NCI-H748 (cell line): ENCODE measurements around the gene BMP15.

Experiments used
- DNase-seq: peaks from one replicate; lab custom pipeline; 2025; ENCODE audit not compliant: unreplicated experiment; lab: John Stamatoyannopoulos, UW

Gene BMP15

GRCh38 chrX:50910685-50911176 lies at the start of gene BMP15:
Gene BMP15 (plus strand): TSS chrX:50910735. CDS start chrX:50910784, 49 bp downstream.
- DNase-seq: no peak

DNA sequence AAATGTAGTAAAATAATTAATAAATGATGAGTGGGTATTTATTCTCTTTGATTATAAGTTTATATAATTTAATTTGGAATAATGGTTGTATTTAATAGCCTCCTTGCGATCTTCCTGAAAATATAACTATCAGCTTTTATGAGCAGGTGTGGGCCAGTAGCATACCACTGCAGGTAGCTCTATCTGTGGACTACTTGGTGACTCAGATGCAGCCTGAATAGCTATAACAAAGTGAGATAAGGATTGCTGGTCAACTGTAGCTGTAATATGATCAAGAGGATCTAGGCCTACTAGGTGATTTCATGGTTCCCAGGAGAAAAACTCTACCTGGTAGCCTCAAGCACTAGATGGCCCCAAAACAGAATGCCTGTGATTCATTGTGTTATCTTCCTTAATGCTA lies 47.1 kb upstream of the BMP15 start:
- no peak for DNase-seq

DNA sequence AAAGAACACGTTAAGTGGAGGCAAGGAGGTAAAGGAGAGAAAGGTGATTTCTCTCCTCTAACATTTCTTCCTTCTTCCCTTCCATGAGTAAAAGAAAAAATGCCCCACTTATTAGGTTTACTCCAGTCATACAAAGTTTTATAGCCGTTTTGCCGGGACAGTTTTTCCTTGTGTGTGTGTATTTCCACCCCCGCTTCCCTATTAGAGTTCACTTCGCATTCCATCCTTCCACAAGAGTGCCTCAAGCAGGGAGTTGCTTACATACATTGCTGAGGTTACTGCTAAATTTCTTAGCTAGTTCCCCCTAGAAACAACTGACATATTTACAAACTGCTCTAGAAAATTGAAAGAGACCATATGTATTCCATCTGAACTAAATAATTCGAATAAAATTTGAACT lies 45.2 kb upstream of the BMP15 start:
- DNase-seq: no peak

GRCh38 chrX:50871922-50872453 lies 38.5 kb upstream of the BMP15 start:
- no peak for DNase-seq

DNA sequence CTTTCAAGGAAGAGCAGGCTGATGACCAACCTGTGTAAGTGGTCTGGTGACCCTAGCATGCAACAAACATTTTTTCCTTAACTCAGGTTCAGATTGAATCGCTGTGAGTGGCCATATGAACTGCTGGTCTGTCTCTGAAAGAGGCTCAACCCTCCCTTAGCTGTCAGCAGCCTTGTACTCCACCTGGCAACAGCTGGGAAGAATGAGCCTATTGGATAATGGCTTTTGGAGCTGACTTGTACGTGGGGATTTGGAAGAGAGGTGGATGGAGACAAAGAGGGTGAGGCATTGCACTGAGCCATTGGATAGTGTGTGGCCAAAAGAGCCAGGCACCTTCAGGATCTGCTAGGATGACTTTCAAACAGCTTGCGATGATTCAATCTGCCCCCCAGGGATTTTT lies 35.7 kb upstream of the BMP15 start:
- DNase-seq: no peak

- no peak for DNase-seq
Observed at GRCh38 chrX:50876551-50876950, 34.0 kb upstream of the BMP15 start.

DNA sequence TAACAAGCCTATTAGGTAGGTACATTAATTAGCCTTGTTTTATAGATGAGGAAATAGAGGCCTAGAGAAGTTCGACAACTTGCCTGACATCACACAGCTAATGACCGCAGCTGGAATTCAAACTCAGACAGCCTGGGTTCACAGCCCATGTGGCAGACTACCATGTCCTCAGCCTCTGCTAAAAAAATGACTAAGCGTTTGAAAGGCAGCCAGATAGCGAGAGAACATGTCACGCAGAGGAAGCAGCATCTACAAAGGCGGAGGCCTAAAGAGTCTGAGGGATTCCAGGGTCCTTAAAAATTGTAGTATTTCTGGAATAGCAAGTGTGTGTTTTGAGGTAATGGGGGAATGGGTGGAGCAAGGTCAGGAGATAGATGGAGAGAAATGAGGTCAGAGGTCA lies 33.2 kb upstream of the BMP15 start:
- no peak for DNase-seq

DNA sequence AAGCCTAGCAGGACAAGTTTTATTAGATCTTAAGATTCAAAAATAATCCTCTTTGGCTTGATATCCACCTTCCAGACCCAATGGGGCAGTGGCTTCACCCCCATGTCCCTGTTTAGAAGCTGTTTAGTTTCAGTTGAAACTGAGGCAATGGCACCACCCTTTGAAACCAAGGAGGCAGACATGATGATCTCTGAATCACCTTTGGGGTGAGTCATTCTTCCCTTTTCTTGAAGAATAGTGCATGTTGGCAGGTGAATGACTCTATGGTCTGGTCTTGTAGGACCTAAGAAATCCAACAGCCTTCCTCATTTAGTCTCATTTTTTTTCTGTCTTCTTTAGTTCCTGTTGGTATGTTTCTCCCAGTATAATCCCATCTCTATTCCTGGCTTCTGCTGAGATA lies 29.5 kb upstream of the BMP15 start:
- DNase-seq: no peak

- DNase-seq: no peak
Observed at GRCh38 chrX:50888884-50889283, 21.7 kb upstream of the BMP15 start.

DNA sequence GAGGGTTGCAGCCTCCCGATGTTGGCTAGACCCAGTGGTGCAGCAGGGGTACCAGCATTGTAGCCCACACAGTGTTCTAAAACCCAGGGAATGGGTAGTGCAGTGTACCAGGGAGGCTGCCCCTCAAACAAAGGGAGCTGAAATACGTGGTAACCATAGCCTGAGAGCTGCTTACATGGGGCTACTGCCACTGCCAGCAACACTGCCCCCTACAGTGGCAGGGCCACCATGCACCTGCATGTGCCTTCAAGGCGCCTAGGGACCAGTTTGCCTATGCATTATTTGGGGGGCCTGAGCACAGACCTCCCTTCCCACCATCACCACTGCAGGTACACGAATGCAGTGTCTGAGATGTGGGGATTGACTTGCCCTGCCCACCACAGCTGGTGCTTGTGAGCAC lies 21.0 kb upstream of the BMP15 start:
- no peak for DNase-seq

- DNase-seq: no peak
Observed at GRCh38 chrX:50893047-50893446, 17.5 kb upstream of the BMP15 start.

- no peak for DNase-seq
Observed at GRCh38 chrX:50893466-50893865, 17.1 kb upstream of the BMP15 start.

- DNase-seq: no peak
Observed at GRCh38 chrX:50905334-50905733, 5.2 kb upstream of the BMP15 start.

DNA sequence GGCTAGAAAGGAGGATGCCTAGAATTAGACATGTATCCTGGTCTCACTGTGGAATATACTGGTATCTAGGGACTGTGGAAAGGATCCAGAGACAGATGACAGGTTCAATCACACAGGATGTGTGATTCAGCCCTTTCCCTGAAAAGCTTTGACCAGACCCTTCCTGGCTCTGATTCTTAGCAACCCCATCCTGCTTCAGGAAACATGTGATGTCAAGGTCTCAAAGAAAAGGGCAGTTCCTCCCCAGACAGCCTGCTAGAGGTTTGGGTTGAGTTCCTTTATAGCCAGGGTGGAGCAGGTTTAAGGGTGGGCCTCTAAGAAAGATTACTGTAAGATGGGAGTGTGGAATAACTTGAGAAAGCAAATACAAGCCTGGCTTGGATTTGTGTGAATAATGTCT lies 3.0 kb downstream of the BMP15 start:
- DNase-seq: no peak

- DNase-seq: peak; percentile 5
Observed at GRCh38 chrX:50920132-50920531, 9.6 kb downstream of the BMP15 start.

GRCh38 chrX:50927127-50927526 lies 16.6 kb downstream of the BMP15 start:
- no peak for DNase-seq

GRCh38 chrX:50941638-50942037 lies 31.1 kb downstream of the BMP15 start:
- DNase-seq: no peak

- DNase-seq: no peak
Observed at GRCh38 chrX:50942471-50942870, 31.9 kb downstream of the BMP15 start.

- no peak for DNase-seq
Observed at GRCh38 chrX:50952406-50952805, 41.9 kb downstream of the BMP15 start.

DNA sequence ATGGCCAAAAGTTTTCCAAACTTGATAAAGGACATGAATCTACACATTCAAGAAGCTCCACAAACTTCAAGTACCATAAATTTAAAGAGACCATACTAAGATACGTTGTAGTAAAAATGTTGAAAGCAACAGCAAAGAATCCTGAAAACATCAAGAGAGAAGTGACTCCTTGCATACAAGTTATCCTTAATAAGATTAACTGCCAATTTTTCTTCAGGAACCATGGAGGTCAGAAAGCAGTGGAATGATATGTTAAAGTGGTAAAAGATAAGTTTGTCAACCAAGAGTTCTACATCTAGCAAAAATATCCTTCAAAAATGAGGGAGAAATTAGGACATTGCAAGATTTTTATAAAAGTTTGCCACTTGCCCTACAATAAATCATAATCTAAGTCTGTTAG lies 43.3 kb downstream of the BMP15 start:
- no peak for DNase-seq

- no peak for DNase-seq
Observed at GRCh38 chrX:50962156-50962555, 51.6 kb downstream of the BMP15 start.

- no peak for DNase-seq
Observed at GRCh38 chrX:50963842-50964241, 53.3 kb downstream of the BMP15 start.
